H1 (cell line): Measurements from ENCODE around the gene RFX5. TPM values are rescaled to one million over a fixed set of nuclear protein-coding genes. Genes with fewer than 3 reads are reported as not detected.
A peak's percentile ranks its signal among the peaks of the same experiment; 100 is the strongest.

Experiments used
- CTCF ChIA-PET: fragments of 300-600 bp; sonication (Branson Sonifier 250); formaldehyde crosslinking; loops from one replicate; lab custom pipeline; 2021; ENCODE audit not compliant: partially characterized antibody; lab: Charles Lee
- POLR2A ChIA-PET: fragments of 300-600 bp; sonication (Branson Sonifier 250); formaldehyde crosslinking; loops from one replicate; lab custom pipeline; 2021; ENCODE audit warnings: inconsistent platforms; ENCODE audit not compliant: partially characterized antibody; lab: Charles Lee
- DNase-seq, 2 experiments: peaks; one replicate each; pipeline versions ENCODE4 v3.0.0 to v3.0.0-alpha.2; 2010 to 2022; ENCODE audit warnings: low spot score in 2 of 2, low read depth in 1 of 2, mixed read lengths in 1 of 2
- FAIRE-seq: peaks from 2 replicates; lab custom pipeline; 2011; peaks lifted over from hg19 to GRCh38; lab: Jason Lieb, UNC
- H2AFZ ChIP-seq: 2 replicates; pipeline ENCODE4 v1.8.1; 2012; ENCODE audit warnings: low read length, inconsistent platforms
- H2AK5ac ChIP-seq: 2 replicates; pipeline ENCODE4 v1.6.1; 2013; ENCODE audit warnings: low read depth, low read length
- H2BK120ac ChIP-seq: replicated peaks from 2 replicates; pipeline ENCODE3; 2013; ENCODE audit warnings: low read depth, low read length, inconsistent platforms
- H2BK12ac ChIP-seq: 2 replicates; pipeline ENCODE4 v1.6.1; 2013; ENCODE audit warnings: low read depth, low read length
- H2BK15ac ChIP-seq: 2 replicates; pipeline ENCODE4 v1.6.1; 2013; ENCODE audit warnings: low read length
- H2BK20ac ChIP-seq: 2 replicates; pipeline ENCODE4 v1.6.1; 2013; ENCODE audit warnings: low read length
- H2BK5ac ChIP-seq: 2 replicates; pipeline ENCODE4 v1.6.1; 2013; ENCODE audit warnings: low read depth, low read length
- H3K14ac ChIP-seq: 2 replicates; pipeline ENCODE4 v1.6.1; 2013; ENCODE audit warnings: inconsistent platforms; ENCODE audit not compliant: insufficient read length
- H3K18ac ChIP-seq: 2 replicates; pipeline ENCODE4 v1.6.1; 2013; ENCODE audit warnings: low read length; ENCODE audit errors: extremely low read depth
- H3K23ac ChIP-seq: 2 replicates; pipeline ENCODE4 v1.6.1; 2013; ENCODE audit warnings: inconsistent platforms; ENCODE audit not compliant: insufficient read length
- H3K23me2 ChIP-seq: 2 replicates; pipeline ENCODE4 v1.6.1; 2013; ENCODE audit warnings: low read depth, low read length
- H3K27ac ChIP-seq: 2 replicates; pipeline ENCODE4 v1.6.1; 2011; ENCODE audit warnings: low read depth, low read length, inconsistent platforms
- H3K27me3 ChIP-seq, 4 experiments: replicated peaks in 1 of 4; 1 replicate in 1 of 4; 2 replicates in 3 of 4; pipeline versions ENCODE4 v1.6.1 to v1.8.1; 2011 to 2013; ENCODE audit warnings: low read length in 3 of 4, mild to moderate bottlenecking in 3 of 4, inconsistent platforms in 2 of 4, mixed read lengths in 2 of 4, moderate library complexity in 1 of 4; ENCODE audit not compliant: control insufficient read depth in 3 of 4, insufficient read depth in 3 of 4; ENCODE audit errors: extremely low read depth in 1 of 4
- H3K36me3 ChIP-seq, 4 experiments: 2 replicates each; pipeline versions ENCODE4 v1.6.1 to v1.8.1; 2011 to 2013; ENCODE audit warnings: mild to moderate bottlenecking in 4 of 4, low read length in 3 of 4, moderate library complexity in 2 of 4, control low read depth in 1 of 4, inconsistent platforms in 1 of 4; ENCODE audit not compliant: insufficient read depth in 4 of 4, control insufficient read depth in 2 of 4
- H3K4ac ChIP-seq: replicated peaks from 2 replicates; pipeline ENCODE3; 2013; ENCODE audit warnings: low read length, low read depth, mixed read lengths, inconsistent platforms; ENCODE audit not compliant: insufficient read length
- H3K4me1 ChIP-seq, 4 experiments: replicated peaks in 1 of 4; 1 replicate in 1 of 4; 2 replicates in 3 of 4; pipeline versions ENCODE4 v1.6.1 to v1.8.1; 2011 to 2013; ENCODE audit warnings: low read length in 3 of 4, inconsistent platforms in 2 of 4, mixed read lengths in 1 of 4; ENCODE audit not compliant: insufficient read depth in 4 of 4, control insufficient read depth in 3 of 4
- H3K4me2 ChIP-seq, 2 experiments: 2 replicates each; pipeline versions ENCODE4 v1.6.1 to v1.8.1; 2011 to 2013; ENCODE audit warnings: low read depth in 2 of 2, low read length in 2 of 2, control low read depth in 1 of 2, inconsistent platforms in 1 of 2, mild to moderate bottlenecking in 1 of 2; ENCODE audit not compliant: insufficient read depth in 1 of 2
- H3K4me3 ChIP-seq, 4 experiments: fragments of 200-600, 300-600 bp in 1 of 4; sonication (generic), shearing (Covaris generic), sonication (Bioruptor Twin) in 1 of 4; 2 replicates each; pipeline versions ENCODE4 v1.5.1 to v1.8.1; 2011 to 2016; ENCODE audit warnings: low read length in 4 of 4, low read depth in 3 of 4, control low read depth in 2 of 4, inconsistent platforms in 2 of 4, mild to moderate bottlenecking in 2 of 4, mixed read lengths in 1 of 4, moderate library complexity in 1 of 4; ENCODE audit not compliant: insufficient read depth in 2 of 4; ENCODE audit errors: extremely low read depth in 1 of 4
- H3K56ac ChIP-seq: replicated peaks from 2 replicates; pipeline ENCODE3; 2013; ENCODE audit warnings: low read depth, mild to moderate bottlenecking, mixed read lengths, low read length, inconsistent platforms; ENCODE audit not compliant: insufficient read length
- H3K79me1 ChIP-seq: 2 replicates; pipeline ENCODE4 v1.6.1; 2013; ENCODE audit warnings: low read depth, low read length, control low read depth
- H3K79me2 ChIP-seq, 2 experiments: 2 replicates each; pipeline versions ENCODE4 v1.6.1 to v1.8.1; 2012 to 2013; ENCODE audit warnings: low read length in 2 of 2, mild to moderate bottlenecking in 2 of 2, inconsistent platforms in 1 of 2; ENCODE audit not compliant: insufficient read depth in 2 of 2, control insufficient read depth in 1 of 2
- H3K9ac ChIP-seq, 4 experiments: replicated peaks in 1 of 4; 1 replicate in 1 of 4; 2 replicates in 3 of 4; pipeline versions ENCODE4 v1.6.1 to v1.8.1; 2011 to 2013; ENCODE audit warnings: low read depth in 3 of 4, low read length in 3 of 4, control low read depth in 2 of 4, mild to moderate bottlenecking in 2 of 4, moderate library complexity in 2 of 4, inconsistent platforms in 1 of 4; ENCODE audit errors: extremely low read depth in 1 of 4
- H3K9me3 ChIP-seq, 2 experiments: 2 replicates each; pipeline versions ENCODE4 v1.6.1 to v1.8.1; 2012 to 2013; ENCODE audit warnings: mild to moderate bottlenecking in 2 of 2, moderate library complexity in 2 of 2, control low read depth in 1 of 2, inconsistent platforms in 1 of 2, low read depth in 1 of 2, low read length in 1 of 2, mixed read lengths in 1 of 2; ENCODE audit not compliant: insufficient read depth in 2 of 2
- H4K20me1 ChIP-seq, 2 experiments: replicated peaks in 1 of 2; 2 replicates each; pipeline versions ENCODE3 to v1.8.1; 2011 to 2013; ENCODE audit warnings: inconsistent platforms in 2 of 2, low read length in 2 of 2, mild to moderate bottlenecking in 1 of 2; ENCODE audit not compliant: insufficient read depth in 2 of 2, control insufficient read depth in 1 of 2
- H4K5ac ChIP-seq: 2 replicates; pipeline ENCODE4 v1.6.1; 2013; ENCODE audit warnings: low read length, low read depth, mixed read lengths, inconsistent platforms; ENCODE audit not compliant: insufficient read length
- H4K8ac ChIP-seq: 2 replicates; pipeline ENCODE4 v1.8.0; 2013; ENCODE audit warnings: mild to moderate bottlenecking, moderate library complexity, low read length, inconsistent platforms; ENCODE audit not compliant: insufficient read depth; ENCODE audit errors: extremely low read depth
- H4K91ac ChIP-seq: replicated peaks from 2 replicates; pipeline ENCODE3; 2013; ENCODE audit warnings: low read length, mixed read lengths, inconsistent platforms; ENCODE audit not compliant: insufficient read length
- BCL11A ChIP-seq, 2 experiments: IDR thresholded peaks; one replicate each; pipeline ENCODE4 v1.6.1; 2011; ENCODE audit warnings: low read depth in 2 of 2, low read length in 2 of 2, mild to moderate bottlenecking in 2 of 2
- POLR2A ChIP-seq, 2 experiments: IDR thresholded peaks; 1 replicate in 1 of 2; 2 replicates in 1 of 2; pipeline ENCODE4 v1.6.1; 2011; ENCODE audit warnings: low read depth in 2 of 2, low read length in 2 of 2, mild to moderate bottlenecking in 2 of 2; ENCODE audit errors: control extremely low read depth in 1 of 2
- WGBS, 2 experiments: shearing (Covaris generic) in 1 of 2; methylation state at CpG; one replicate each; pipeline versions ENCODE4 v1.1.6 to v1.1.7; 2013 to 2015; ENCODE audit warnings: low lambda C conversion rate in 2 of 2, mixed read lengths in 2 of 2, inconsistent platforms in 1 of 2, low coverage in 1 of 2, missing lambda C conversion rate in 1 of 2; ENCODE audit not compliant: insufficient replicate concordance in 2 of 2, insufficient coverage in 1 of 2, insufficient read length in 1 of 2; ENCODE audit errors: extremely low coverage in 1 of 2, missing lambda C conversion rate in 1 of 2; 5-methylcytosine and 5-hydroxymethylcytosine counted together
- polyA plus RNA-seq, 7 experiments: library from polyadenylated mRNA; depleted of rRNA in 3 of 7; stranded (reverse) in 5 of 7; unstranded in 2 of 7; fragments of >200 nt in 5 of 7; fragments of 200-250 nt in 2 of 7; gene quantifications; 1 replicate in 5 of 7; 2 replicates in 1 of 7; 4 replicates in 1 of 7; pipeline versions ENCODE4 v1.2.1 to v1.2.3, GENCODE V29; 2011 to 2013; ENCODE audit warnings: missing spikeins in 2 of 7, mixed read lengths in 2 of 7
- total RNA-seq: library from RNA; stranded (reverse); fragmentation: NEBNext Ultra II Directional; extraction: Animal tissue kit (Norgen Biotek cat#: 25700); gene quantifications from 2 replicates; pipeline ENCODE4 v1.2.1, GENCODE V29; 2021

Gene RFX5
- total and polyA plus RNA-seq, 2 of the 8 experiments (the other 6 are each of a cell fraction or from before 2014, with no cell fraction given) = 27.8 to 59.7 TPM

- H3K27ac ChIP-seq = no peak overlapping the region; the same call in 1 of the 2 replicates
- H3K23ac ChIP-seq = no peak overlapping the region
- H4K91ac ChIP-seq = no peak overlapping the region
- no peaks in the 10 kb centered on the region for H3K27me3 ChIP-seq
- no peak overlapping the region for H2BK120ac ChIP-seq
- H3K79me2 ChIP-seq = peaks cover 3 to 10% of the 10 kb centered on the region in 2 experiments; a peak in 3 of 4 replicates
- no peak overlapping the region for H2AK5ac ChIP-seq
- H3K23me2 ChIP-seq = peaks cover 1% of the 10 kb centered on the region; the same call in 1 of the 2 replicates
- H3K9me3 ChIP-seq = no peaks in the 10 kb centered on the region
- H4K5ac ChIP-seq = no peak overlapping the region
- H3K36me3 ChIP-seq = peaks cover 19 to 36% (median 29%) of the 10 kb centered on the region in 4 experiments
- CTCF ChIA-PET = interaction anchor here (0.8 to 8.4 kb wide), 7 partner anchors 16 to 43 kb away, joined by 3 to 129 read pairs (median 6); no protein-coding TSS in a partner anchor
- no peak overlapping the region for H3K4me3 ChIP-seq
- POLR2A ChIA-PET = interaction anchor here (1.0 to 8.6 kb wide), 9 partner anchors 11 to 59 kb away, joined by 3 to 102 read pairs (median 9); partner anchors contain the start of genes PI4KB and PSMB4
- peaks cover 6% of the 10 kb centered on the region for H3K79me1 ChIP-seq
- no peak overlapping the region for H2BK20ac ChIP-seq
- H3K9ac ChIP-seq = no peak overlapping the region
- no peak overlapping the region for H3K56ac ChIP-seq
- WGBS, 2 experiments = 80% methylated on average over 2 of the region's 2 CpGs; no CpG with 5 or more reads in 1 of the 2 experiments
- FAIRE-seq = no peak
- H4K20me1 ChIP-seq = peaks cover 0 to 2% of the 10 kb centered on the region in 2 experiments
- H3K14ac ChIP-seq = no peak overlapping the region
- no peak overlapping the region for H4K8ac ChIP-seq
- TF ChIP-seq BCL11A (IDR thresholded peaks at IDR 0.05; ENCODE audit: low read depth in 2 of 2, low read length in 2 of 2) (no peak), POLR2A (IDR thresholded peaks at IDR 0.05; ENCODE audit: control extremely low read depth in 1 of 2, low read depth in 2 of 2, low read length in 2 of 2) (peak in 1 of 2 experiments; percentile 74; a peak in 1 of 3 replicates)
- no peak overlapping the region for H3K18ac ChIP-seq
- H3K4ac ChIP-seq = no peak overlapping the region
- H3K4me2 ChIP-seq = no peak overlapping the region
- H2BK5ac ChIP-seq = no peak overlapping the region
- H2AFZ ChIP-seq = no peak overlapping the region
- H3K4me1 ChIP-seq = peaks cover 3 to 7% (median 5%) of the 10 kb centered on the region in 4 experiments; a peak in 5 of 7 replicates
- H2BK12ac ChIP-seq = no peak overlapping the region
- no peak overlapping the region for H2BK15ac ChIP-seq
- DNase-seq = no peak
Measured at GRCh38 chr1:151342021-151342420, 5.0 kb downstream of the RFX5 start.
